GM23338 (cell line): ENCODE data around the gene ARL4A. TPM values are rescaled to one million over a fixed set of nuclear protein-coding genes. Genes with fewer than 3 reads are reported as not detected.

Source experiments
- ATAC-seq: fragments of 200-7000 bp; cut with Tn5 transposase; 3 replicates; pipeline ENCODE4 v1.9.1; 2020
- DNase-seq: peaks from one replicate; pipeline ENCODE4 v3.0.0-alpha.2; 2015; ENCODE audit warnings: low spot score
- H2AFZ ChIP-seq: fragments of 200-600 bp; sonication (generic); 2 replicates; pipeline ENCODE4 v1.8.0; 2016; ENCODE audit warnings: antibody characterized with exemption, mild to moderate bottlenecking, moderate library complexity
- H3F3A ChIP-seq: fragments of 200-600 bp; sonication (generic); replicated peaks from 2 replicates; pipeline ENCODE4 v1.8.0; 2017; ENCODE audit warnings: antibody characterized with exemption, mixed run types, low read depth
- H3K27ac ChIP-seq: fragments of 200-600 bp; sonication (generic); 2 replicates; pipeline ENCODE4 v1.6.1; 2016; ENCODE audit warnings: low read depth
- H3K27me3 ChIP-seq: fragments of 200-600 bp; sonication (generic); 2 replicates; pipeline ENCODE4 v1.8.0; 2016; ENCODE audit warnings: mild to moderate bottlenecking, mixed run types, moderate library complexity; ENCODE audit not compliant: insufficient read depth
- H3K36me3 ChIP-seq: fragments of 200-600 bp; sonication (generic); 2 replicates; pipeline ENCODE4 v1.8.0; 2016; ENCODE audit warnings: mild to moderate bottlenecking; ENCODE audit not compliant: insufficient read depth
- H3K4me1 ChIP-seq: fragments of 200-600 bp; sonication (generic); 2 replicates; pipeline ENCODE4 v1.8.0; 2016; ENCODE audit warnings: mild to moderate bottlenecking, moderate library complexity; ENCODE audit not compliant: insufficient read depth
- H3K4me2 ChIP-seq: fragments of 200-600 bp; sonication (generic); 2 replicates; pipeline ENCODE4 v1.7.1; 2017; ENCODE audit warnings: mixed run types
- H3K4me3 ChIP-seq: fragments of 200-600 bp; sonication (generic); 2 replicates; pipeline ENCODE4 v1.6.1; 2016; ENCODE audit warnings: mixed run types
- H3K79me2 ChIP-seq: fragments of 200-600 bp; sonication (generic); replicated peaks from 2 replicates; pipeline ENCODE4 v1.8.0; 2017; ENCODE audit warnings: mild to moderate bottlenecking; ENCODE audit not compliant: insufficient read depth
- H3K9me2 ChIP-seq: fragments of 200-600 bp; sonication (generic); 2 replicates; pipeline ENCODE4 v1.8.0; 2017; ENCODE audit not compliant: insufficient read depth
- H4K20me1 ChIP-seq: fragments of 200-600 bp; sonication (generic); replicated peaks from 2 replicates; pipeline ENCODE4 v1.8.0; 2017; ENCODE audit warnings: mild to moderate bottlenecking; ENCODE audit not compliant: insufficient read depth
- H3K27ac Mint-ChIP-seq: 2 replicates; pipeline ENCODE4 v1.8.0; 2020; ENCODE audit warnings: inconsistent platforms, mild to moderate bottlenecking, moderate library complexity, mixed read lengths
- H3K27me3 Mint-ChIP-seq: 3 replicates; pipeline ENCODE4 v1.8.0; 2022; ENCODE audit warnings: low read depth, mild to moderate bottlenecking, moderate library complexity, mixed read lengths, inconsistent platforms; ENCODE audit not compliant: insufficient read depth, poor library complexity
- H3K36me3 Mint-ChIP-seq: 3 replicates; pipeline ENCODE4 v1.8.0; 2021; ENCODE audit warnings: low read depth, mild to moderate bottlenecking, inconsistent platforms, moderate library complexity, mixed read lengths
- H3K4me1 Mint-ChIP-seq: 3 replicates; pipeline ENCODE4 v1.8.0; 2020; ENCODE audit warnings: mild to moderate bottlenecking, inconsistent platforms, mixed read lengths
- H3K4me3 Mint-ChIP-seq: 3 replicates; pipeline ENCODE4 v1.8.0; 2021; ENCODE audit warnings: moderate library complexity, mild to moderate bottlenecking, inconsistent platforms, mixed read lengths
- H3K9me3 Mint-ChIP-seq: 3 replicates; pipeline ENCODE4 v1.8.0; 2020; ENCODE audit warnings: moderate library complexity, mild to moderate bottlenecking, inconsistent platforms, mixed read lengths
- CREB1 ChIP-seq: fragments of 250-450 bp; sonication (Bioruptor Pico); IDR thresholded peaks from 2 replicates; pipeline ENCODE4 v1.5.0; 2020; ENCODE audit warnings: low read depth, mild to moderate bottlenecking, moderate library complexity
- CTCF ChIP-seq, 2 experiments: fragments of 200-600 bp in 1 of 2; sonication (generic) in 1 of 2; conservative IDR thresholded peaks; 2 replicates each; pipeline versions ENCODE4 v1.5.1 to v1.6.1; 2016 to 2017; ENCODE audit warnings: antibody characterized with exemption in 2 of 2, low read depth in 2 of 2, mild to moderate bottlenecking in 2 of 2, moderate library complexity in 1 of 2
- EZH2 ChIP-seq: fragments of 200-600 bp; sonication (generic); IDR thresholded peaks from one replicate; pipeline ENCODE4 v1.8.0; 2017; ENCODE audit warnings: antibody characterized with exemption, mild to moderate bottlenecking, low read depth; ENCODE audit not compliant: unreplicated experiment
- EZH2phosphoT487 ChIP-seq: fragments of 200-600 bp; sonication (generic); IDR thresholded peaks from one replicate; pipeline ENCODE4 v1.8.1; 2018; ENCODE audit warnings: antibody characterized with exemption; ENCODE audit not compliant: unreplicated experiment
- JUNB ChIP-seq: IDR thresholded peaks from one replicate; pipeline ENCODE4 v1.6.1; 2016; ENCODE audit warnings: antibody characterized with exemption; ENCODE audit not compliant: unreplicated experiment
- NANOG ChIP-seq: IDR thresholded peaks from 2 replicates; pipeline ENCODE4 v1.6.1; 2016; ENCODE audit warnings: antibody characterized with exemption, borderline replicate concordance
- POLR2AphosphoS5 ChIP-seq: IDR thresholded peaks from 2 replicates; pipeline ENCODE4 v1.6.1; 2016; ENCODE audit warnings: antibody characterized with exemption, low read depth
- REST ChIP-seq: IDR thresholded peaks from one replicate; pipeline ENCODE4 v1.6.1; 2018; ENCODE audit warnings: antibody characterized with exemption; ENCODE audit not compliant: unreplicated experiment
- STAT1 ChIP-seq: IDR thresholded peaks from one replicate; pipeline ENCODE4 v1.6.1; 2016; ENCODE audit warnings: antibody characterized with exemption; ENCODE audit not compliant: unreplicated experiment
- ZNF114 ChIP-seq: fragments of 250-450 bp; sonication (Bioruptor Pico); IDR thresholded peaks from 2 replicates; pipeline ENCODE4 v1.5.0; 2020; ENCODE audit warnings: mild to moderate bottlenecking, moderate library complexity
- ZNF331 ChIP-seq: fragments of 250-450 bp; sonication (Bioruptor Pico); IDR thresholded peaks from 2 replicates; pipeline ENCODE4 v1.5.0; 2020; ENCODE audit warnings: low read depth, mild to moderate bottlenecking, moderate library complexity
- polyA plus RNA-seq: library from polyadenylated mRNA; unstranded; fragments of >200 nt; fragmentation: Nextera tagmentation; extraction: Ambion mirVana; gene quantifications from 2 replicates; pipeline ENCODE4 v1.2.1, GENCODE V29; 2016
- total RNA-seq: library from RNA; depleted of rRNA; stranded (reverse); fragments of >200 nt; shearing (Covaris generic); gene quantifications from 2 replicates; pipeline ENCODE4 v1.2.3, GENCODE V29; 2014
- TF ChIP-seq, protein P1 (sequence below): fragments of 250-450 bp; sonication (Bioruptor Pico); IDR thresholded peaks from 2 replicates; pipeline ENCODE4 v1.5.0; 2020; ENCODE audit warnings: mild to moderate bottlenecking, moderate library complexity
- TF ChIP-seq, protein P2 (sequence below): IDR thresholded peaks from 2 replicates; pipeline ENCODE4 v1.6.1; 2016; ENCODE audit warnings: antibody characterized with exemption

Gene ARL4A
- total and polyA plus RNA-seq, 2 experiments from 2014 or later: 48.9 to 82.5 TPM

GRCh38 chr7:12731775-12732174 is 44.3 kb downstream of the ARL4A start:
- Histone ChIP-seq H3F3A (no peaks in the 10 kb centered on the region), H3K4me1 (peaks cover 29% of the 10 kb centered on the region), H3K9me2 (no peaks in the 10 kb centered on the region), H2AFZ (no peak overlapping the region), H3K27me3 (no peaks in the 10 kb centered on the region), H3K36me3 (no peaks in the 10 kb centered on the region), H3K4me2 (no peak overlapping the region), H3K27ac (no peak overlapping the region), H3K4me3 (no peak overlapping the region), H3K79me2 (no peaks in the 10 kb centered on the region), H4K20me1 (no peaks in the 10 kb centered on the region)
- Mint-ChIP-seq H3K9me3 (no peaks in the 10 kb centered on the region; the same call in 2 of the 3 replicates), H3K4me3 (no peak overlapping the region), H3K4me1 (peaks cover 32% of the 10 kb centered on the region), H3K27me3 (peaks cover 5% of the 10 kb centered on the region), H3K36me3 (no peaks in the 10 kb centered on the region), H3K27ac (no peak overlapping the region)
- TF ChIP-seq, protein P1, sequence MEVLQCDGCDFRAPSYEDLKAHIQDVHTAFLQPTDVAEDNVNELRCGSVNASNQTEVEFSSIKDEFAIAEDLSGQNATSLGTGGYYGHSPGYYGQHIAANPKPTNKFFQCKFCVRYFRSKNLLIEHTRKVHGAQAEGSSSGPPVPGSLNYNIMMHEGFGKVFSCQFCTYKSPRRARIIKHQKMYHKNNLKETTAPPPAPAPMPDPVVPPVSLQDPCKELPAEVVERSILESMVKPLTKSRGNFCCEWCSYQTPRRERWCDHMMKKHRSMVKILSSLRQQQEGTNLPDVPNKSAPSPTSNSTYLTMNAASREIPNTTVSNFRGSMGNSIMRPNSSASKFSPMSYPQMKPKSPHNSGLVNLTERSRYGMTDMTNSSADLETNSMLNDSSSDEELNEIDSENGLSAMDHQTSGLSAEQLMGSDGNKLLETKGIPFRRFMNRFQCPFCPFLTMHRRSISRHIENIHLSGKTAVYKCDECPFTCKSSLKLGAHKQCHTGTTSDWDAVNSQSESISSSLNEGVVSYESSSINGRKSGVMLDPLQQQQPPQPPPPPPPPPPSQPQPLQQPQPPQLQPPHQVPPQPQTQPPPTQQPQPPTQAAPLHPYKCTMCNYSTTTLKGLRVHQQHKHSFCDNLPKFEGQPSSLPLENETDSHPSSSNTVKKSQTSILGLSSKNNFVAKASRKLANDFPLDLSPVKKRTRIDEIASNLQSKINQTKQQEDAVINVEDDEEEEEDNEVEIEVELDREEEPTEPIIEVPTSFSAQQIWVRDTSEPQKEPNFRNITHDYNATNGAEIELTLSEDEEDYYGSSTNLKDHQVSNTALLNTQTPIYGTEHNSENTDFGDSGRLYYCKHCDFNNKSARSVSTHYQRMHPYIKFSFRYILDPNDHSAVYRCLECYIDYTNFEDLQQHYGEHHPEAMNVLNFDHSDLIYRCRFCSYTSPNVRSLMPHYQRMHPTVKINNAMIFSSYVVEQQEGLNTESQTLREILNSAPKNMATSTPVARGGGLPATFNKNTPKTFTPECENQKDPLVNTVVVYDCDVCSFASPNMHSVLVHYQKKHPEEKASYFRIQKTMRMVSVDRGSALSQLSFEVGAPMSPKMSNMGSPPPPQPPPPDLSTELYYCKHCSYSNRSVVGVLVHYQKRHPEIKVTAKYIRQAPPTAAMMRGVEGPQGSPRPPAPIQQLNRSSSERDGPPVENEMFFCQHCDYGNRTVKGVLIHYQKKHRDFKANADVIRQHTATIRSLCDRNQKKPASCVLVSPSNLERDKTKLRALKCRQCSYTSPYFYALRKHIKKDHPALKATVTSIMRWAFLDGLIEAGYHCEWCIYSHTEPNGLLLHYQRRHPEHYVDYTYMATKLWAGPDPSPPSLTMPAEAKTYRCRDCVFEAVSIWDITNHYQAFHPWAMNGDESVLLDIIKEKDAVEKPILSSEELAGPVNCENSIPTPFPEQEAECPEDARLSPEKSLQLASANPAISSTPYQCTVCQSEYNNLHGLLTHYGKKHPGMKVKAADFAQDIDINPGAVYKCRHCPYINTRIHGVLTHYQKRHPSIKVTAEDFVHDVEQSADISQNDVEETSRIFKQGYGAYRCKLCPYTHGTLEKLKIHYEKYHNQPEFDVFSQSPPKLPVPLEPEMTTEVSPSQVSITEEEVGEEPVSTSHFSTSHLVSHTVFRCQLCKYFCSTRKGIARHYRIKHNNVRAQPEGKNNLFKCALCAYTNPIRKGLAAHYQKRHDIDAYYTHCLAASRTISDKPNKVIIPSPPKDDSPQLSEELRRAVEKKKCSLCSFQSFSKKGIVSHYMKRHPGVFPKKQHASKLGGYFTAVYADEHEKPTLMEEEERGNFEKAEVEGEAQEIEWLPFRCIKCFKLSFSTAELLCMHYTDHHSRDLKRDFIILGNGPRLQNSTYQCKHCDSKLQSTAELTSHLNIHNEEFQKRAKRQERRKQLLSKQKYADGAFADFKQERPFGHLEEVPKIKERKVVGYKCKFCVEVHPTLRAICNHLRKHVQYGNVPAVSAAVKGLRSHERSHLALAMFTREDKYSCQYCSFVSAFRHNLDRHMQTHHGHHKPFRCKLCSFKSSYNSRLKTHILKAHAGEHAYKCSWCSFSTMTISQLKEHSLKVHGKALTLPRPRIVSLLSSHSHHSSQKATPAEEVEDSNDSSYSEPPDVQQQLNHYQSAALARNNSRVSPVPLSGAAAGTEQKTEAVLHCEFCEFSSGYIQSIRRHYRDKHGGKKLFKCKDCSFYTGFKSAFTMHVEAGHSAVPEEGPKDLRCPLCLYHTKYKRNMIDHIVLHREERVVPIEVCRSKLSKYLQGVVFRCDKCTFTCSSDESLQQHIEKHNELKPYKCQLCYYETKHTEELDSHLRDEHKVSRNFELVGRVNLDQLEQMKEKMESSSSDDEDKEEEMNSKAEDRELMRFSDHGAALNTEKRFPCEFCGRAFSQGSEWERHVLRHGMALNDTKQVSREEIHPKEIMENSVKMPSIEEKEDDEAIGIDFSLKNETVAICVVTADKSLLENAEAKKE: no peak
- TF ChIP-seq POLR2AphosphoS5: no peak
- TF ChIP-seq ZNF114 (CRISPR knock-in tag): no peak
- TF ChIP-seq ZNF331 (CRISPR knock-in tag): no peak
- TF ChIP-seq, protein P2, sequence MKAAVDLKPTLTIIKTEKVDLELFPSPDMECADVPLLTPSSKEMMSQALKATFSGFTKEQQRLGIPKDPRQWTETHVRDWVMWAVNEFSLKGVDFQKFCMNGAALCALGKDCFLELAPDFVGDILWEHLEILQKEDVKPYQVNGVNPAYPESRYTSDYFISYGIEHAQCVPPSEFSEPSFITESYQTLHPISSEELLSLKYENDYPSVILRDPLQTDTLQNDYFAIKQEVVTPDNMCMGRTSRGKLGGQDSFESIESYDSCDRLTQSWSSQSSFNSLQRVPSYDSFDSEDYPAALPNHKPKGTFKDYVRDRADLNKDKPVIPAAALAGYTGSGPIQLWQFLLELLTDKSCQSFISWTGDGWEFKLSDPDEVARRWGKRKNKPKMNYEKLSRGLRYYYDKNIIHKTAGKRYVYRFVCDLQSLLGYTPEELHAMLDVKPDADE: no peak
- no peak for TF ChIP-seq CREB1
- no peak for TF ChIP-seq STAT1
- no peak for TF ChIP-seq EZH2
- no peak for TF ChIP-seq EZH2phosphoT487
- no peak for TF ChIP-seq REST
- no peak for TF ChIP-seq CTCF (conservative IDR thresholded peaks at IDR 0.05; ENCODE audit: low read depth in 2 of 2)
- no peak for TF ChIP-seq JUNB
- TF ChIP-seq NANOG: no peak
- no peak for DNase-seq
- no peak for ATAC-seq
